SIG-M5 (cell line): ENCODE results near the gene SELENOO.
"Not testable (repeated sequence)": the region's sequence is repeated elsewhere in the genome, so short reads cannot be mapped to it uniquely, and the experiment has no call there.

Experiments used
- DNase-seq: peaks from one replicate; lab custom pipeline; 2025; lab: John Stamatoyannopoulos, UW

SELENOO gene

DNA sequence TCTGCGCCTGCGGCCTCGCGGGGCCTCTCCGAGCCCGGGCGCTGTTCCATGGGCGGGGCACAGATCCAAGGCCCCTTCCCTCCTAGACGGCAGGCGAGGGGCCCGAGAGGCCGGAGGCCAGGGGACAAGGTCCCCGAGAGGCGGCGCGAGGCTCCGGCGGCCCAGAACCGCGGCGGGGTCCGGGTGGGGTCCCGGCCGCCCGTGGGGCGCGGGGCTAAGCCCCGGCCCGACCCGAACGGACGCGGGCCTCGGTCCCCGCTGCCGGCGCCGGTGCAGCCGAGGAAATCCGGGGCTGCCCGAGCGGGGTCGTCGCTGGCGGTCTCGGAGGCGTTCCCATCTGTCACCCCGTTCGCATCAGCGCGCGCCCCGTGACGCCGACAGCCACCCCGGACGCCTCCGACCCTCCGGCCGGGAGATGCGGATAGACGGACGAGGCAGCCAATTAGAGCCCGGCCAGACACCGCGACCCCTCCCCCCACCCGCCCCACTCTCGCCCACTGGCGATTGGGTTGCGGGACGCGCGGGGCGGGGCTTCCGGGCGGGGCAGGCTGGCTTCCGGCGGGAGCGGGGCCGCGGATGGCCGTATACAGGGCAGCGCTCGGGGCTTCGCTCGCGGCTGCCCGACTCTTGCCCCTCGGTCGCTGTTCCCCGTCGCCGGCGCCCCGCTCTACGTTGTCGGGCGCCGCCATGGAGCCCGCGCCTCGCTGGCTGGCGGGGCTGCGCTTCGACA, at the start of gene SELENOO:
Gene SELENOO, plus strand, starts transcription at position 551 of the 730 bp plus-strand sequence. Its CDS starts 26 bp downstream, at position 577.
- no peak for DNase-seq

DNA sequence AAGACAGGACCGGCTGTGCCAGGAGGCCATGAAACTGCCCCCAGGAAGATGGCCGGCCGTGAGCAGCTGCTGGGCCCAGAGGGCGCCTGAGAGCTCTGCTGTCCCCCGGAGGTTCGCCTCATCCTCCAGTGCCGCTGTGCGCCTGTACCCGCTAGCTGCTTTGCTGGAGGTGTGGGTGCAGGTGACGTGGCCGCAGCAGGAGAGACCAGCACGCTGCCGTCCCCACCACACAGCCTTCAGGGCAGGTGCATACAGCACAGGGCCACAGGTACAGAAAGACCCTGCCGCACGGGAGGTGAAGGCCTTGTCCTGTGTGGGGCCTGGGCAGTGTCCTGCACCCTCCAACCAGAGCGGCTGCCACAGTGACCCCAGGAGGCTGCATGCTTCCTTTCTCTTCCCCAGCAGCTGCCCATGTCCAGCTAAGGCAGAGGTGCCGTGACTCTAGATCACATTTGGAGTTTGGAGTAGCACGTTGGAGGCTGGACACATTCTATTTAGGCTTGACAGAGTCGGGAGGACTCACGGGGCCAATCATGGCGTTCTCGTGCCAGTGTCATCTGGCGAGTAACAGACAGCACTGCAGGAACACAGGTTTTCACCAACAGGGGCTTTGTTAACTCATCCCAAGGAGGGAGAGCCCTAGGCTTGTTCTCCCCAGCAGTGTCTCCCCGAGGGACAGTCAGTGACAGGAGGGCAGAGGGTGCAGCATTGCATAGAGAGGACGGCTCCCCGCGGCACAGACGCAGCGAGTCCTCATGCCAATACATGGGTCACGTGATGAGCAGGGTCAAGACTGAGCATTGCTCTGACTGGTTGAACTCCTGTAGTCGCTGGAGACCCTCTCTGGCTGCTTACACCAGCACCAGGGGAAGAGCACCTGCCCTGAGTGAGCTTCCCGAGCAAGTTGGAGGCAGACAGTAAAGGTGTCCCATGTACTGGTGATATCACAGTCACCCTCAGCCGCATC, 49.0 kb upstream of the SELENOO start:
- no peak for DNase-seq

GRCh38 chr22:50153056-50153755, 47.6 kb upstream of the SELENOO start:
- DNase-seq: no peak

GRCh38 chr22:50153756-50154140, 47.1 kb upstream of the SELENOO start:
- DNase-seq: no peak

DNA sequence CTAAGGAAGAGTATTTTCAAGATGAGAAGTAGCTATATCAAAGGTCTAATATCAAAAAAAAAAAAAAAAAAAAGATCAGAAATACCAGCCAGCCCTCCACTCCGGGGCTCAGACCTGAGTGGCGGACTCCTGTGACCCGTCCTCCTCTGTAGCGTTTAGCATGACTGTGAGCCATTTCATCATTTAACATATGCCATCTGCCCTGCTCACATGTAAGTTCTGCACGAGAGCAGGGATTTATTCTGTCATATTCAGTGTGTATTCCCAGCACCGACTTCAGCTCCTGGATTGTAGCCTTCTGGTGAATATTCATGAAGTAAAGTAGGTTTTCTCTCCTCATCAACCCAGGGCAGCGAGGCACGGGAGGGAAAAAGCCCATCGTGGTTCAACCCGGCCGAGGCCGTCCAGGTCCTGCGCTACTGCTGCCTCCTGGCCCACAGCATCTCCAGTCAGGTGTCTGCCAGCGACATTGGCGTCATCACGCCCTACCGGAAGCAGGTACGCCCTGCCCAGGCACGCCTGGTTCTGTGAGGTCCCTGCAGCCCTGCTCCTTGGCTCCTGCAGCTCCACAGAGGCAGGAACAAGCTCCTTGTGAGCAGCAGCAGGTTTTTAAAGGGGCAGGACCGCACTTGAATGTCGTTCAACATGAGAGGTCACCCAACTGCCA, 43.0 kb upstream of the SELENOO start:
- DNase-seq: no peak

- no peak for DNase-seq
These were observed 39.9 kb upstream of the SELENOO start for GRCh38 chr22:50160947-50161346.

DNA sequence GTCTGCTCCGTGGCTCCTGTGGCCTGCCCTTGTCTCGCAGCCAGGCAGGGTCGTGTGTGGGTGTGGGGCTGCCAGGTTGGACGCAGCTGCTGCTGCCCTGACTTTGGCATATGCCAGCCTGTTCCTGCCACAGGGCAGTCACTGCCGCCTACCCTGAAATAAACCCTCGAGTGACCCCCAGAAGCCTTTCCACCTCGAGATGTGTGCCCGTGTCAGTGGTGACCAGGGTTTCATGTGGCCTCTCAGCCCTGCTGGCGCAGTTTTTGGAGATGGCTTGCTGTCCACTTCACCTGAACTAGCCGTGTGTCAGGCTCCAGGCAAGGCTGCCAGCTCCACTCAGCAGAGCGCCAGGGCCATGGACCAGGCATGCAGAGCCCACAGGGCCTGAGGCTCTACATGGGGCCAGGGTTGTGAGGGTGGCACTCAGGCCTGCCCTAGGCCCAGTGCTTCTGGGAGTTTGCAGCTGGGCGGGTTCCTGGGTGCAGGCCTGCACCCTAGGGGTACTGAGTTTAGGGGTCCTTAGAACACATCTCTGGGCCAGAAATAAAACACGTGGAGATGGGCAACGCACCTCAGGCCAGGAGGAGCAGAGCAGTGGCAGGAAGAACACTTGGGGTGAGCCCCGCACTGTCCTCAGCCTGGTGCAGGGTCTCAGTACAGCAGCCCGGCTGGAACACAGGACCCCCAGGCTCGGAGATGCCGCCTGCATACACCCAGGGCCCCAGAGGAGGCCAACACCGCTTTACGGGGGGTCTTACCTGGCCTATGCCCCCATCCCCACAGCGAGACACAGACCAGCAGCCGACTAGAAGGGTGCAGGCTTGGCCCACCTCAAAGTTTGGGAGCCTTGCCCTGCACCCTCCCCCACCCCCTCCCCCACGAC, 39.1 kb upstream of the SELENOO start:
- no peak for DNase-seq

- no peak for DNase-seq
These were observed 38.3 kb upstream of the SELENOO start for GRCh38 chr22:50162391-50162956.

GRCh38 chr22:50165436-50166123, 35.2 kb upstream of the SELENOO start:
- DNase-seq: no peak

DNA sequence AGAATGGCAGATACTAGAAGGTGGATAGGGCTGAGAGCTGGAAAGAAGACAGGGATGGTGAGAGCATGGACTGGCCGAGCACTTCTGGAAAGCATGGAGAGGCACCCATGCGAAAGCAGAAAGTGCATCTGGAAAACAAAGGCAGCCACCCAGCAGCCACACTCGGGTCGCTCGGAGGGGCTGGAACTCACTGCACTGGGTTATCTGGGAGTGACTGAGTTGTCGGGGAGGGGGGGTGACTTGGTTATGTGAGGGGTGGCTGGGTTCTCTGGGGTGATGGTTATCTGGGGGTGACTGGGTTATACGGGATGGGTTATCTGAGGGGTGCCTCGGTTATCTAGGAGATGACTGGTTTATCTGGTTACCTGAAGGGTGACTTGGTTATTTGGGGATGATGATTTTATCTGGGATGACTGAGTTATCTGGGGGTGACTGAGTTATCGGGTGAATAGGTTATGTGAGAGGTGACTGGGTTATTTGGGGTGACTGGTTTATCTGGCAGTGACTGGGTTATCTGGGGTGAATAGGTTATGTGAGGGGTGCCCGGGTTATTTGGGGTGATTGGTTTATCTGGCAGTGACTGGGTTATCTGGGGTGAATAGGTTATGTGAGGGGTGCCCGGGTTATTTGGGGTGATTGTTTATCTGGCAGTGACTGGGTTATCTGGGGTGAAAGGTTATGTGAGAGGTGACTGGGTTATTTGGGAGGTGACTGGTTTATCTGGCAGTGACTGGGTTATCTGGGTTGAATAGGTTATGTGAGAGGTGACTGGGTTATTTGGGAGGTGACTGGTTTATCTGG, 32.9 kb upstream of the SELENOO start:
- no peak for DNase-seq

- DNase-seq: not testable (repeated sequence)
These were observed 32.2 kb upstream of the SELENOO start for GRCh38 chr22:50168490-50169180.

DNA sequence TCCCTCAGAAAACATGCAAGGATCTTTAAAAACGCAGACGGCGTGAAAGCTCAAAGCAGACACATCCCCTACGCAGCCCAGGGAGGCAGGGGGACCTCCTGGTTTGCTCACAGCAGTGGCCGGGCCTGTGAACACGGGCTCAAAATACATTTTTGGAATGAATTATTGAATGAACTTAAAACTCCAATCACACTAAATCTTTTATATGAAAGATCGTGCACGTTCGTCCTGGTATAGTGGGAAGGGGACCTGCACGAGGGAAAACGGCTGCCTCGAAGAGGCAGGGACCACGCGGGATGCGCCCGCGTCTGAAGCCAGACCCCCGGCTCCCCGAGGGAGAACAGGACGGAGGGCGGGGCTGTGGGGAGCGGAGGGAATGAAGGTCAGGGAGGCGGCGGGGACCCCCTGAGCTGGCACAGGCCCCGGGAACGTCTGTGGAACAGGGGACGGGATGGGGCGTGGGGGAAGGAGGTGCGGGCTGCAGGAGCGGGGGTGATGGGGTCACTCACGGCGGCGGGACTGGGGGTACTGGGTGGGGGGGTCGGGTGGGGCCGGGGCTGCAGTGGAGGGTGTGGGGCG, 31.5 kb upstream of the SELENOO start:
- DNase-seq: no peak

GRCh38 chr22:50169774-50170341, 31.0 kb upstream of the SELENOO start:
- DNase-seq: no peak

DNA sequence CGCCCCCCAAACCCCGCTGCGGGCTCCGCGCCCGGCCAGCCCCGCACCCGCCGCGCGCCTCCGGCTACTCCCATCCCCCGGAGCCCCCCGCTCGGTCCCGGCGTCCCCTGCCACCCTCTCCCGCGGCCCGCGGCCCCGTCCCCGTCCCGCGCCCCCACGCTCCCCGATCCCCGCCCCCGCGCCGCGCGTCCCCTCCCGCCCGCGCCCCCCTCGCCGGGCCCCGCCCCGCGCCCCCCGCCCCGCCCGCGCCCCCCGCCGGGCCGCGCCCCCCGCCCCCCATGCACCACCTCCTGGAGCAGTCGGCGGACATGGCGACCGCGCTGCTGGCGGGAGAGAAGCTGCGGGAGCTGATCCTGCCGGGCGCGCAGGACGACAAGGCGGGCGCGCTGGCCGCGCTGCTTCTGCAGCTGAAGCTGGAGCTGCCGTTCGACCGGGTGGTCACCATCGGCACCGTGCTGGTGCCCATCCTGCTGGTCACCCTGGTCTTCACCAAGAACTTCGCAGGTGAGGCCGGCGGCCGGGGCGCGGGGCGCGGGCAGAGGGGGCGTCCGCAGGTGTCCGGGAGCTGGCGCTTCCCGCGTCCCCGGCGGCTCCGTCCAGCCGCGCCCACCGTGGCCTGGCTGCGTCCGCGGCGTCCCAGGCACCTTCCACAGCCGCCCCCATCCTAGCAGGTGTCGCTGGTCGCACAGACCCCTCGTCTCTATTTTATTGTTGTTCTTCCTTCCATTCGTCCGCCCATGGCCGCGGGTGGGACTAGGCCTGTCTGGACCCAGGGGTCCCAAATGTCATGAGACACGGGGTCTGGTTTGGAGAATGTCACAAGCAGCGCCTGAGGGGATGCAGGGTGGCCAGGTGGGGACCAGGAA, 30.1 kb upstream of the SELENOO start, which contains the start of gene PANX2:
Gene PANX2, plus strand, starts transcription at position 279 of the 866 bp plus-strand sequence. Its CDS starts 0 bp downstream, at position 279.
- no peak for DNase-seq

GRCh38 chr22:50171319-50171964, 29.4 kb upstream of the SELENOO start:
- no peak for DNase-seq

DNA sequence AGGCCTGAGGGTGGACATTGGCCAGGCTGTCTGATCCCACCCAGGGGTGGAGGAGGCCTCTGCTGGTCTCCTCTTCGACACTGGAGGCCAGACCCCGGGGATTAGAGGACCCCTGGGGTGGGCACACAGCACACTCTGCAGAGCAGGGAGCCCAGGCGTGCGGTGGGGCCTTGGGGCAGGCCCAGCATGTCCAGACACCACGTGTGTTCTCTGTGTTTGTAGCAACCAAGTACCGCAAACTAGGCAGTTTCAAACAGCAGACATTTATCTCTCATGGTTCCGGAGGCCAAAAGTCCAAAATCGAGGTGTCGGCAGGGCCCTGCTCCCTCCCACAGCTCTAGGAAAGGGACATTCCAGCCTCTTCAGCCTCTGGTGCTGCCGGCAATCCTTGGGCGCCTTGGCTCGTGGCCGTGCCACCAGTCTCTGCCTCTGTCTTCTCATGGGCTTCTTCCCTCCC, 28.8 kb upstream of the SELENOO start:
- no peak for DNase-seq
